Measurements from ENCODE around the gene GP1BA. TPM values are rescaled to one million over a fixed set of nuclear protein-coding genes. Genes with fewer than 3 reads are reported as not detected.

The GP1BA gene
- total and polyA plus RNA-seq, 2 donors, result 0.09 to 0.14 TPM

- Histone ChIP-seq H3K36me3 (ENCODE audit: control insufficient read depth in 2 of 2, insufficient read depth in 2 of 2, low read length in 1 of 2) (peaks cover 52 to 71% of the 10 kb centered on the region in 2 donors), H3K4me3 (ENCODE audit: low read length in 2 of 2) (peak overlapping the region; percentile 72 to 100), H3K4me1 (ENCODE audit: control insufficient read depth in 2 of 2, insufficient read depth in 2 of 2, low read length in 2 of 2) (peaks cover 43 to 60% of the 10 kb centered on the region in 2 donors), H3K27ac (ENCODE audit: low read depth in 1 of 2, low read length in 1 of 2) (peak overlapping the region; percentile 98 to 99), H3K9me3 (ENCODE audit: control insufficient read depth in 2 of 2, insufficient read depth in 1 of 2, low read length in 1 of 2) (no peaks in the 10 kb centered on the region), H3K27me3 (ENCODE audit: control insufficient read depth in 2 of 2, insufficient read depth in 1 of 2, low read length in 1 of 2) (no peaks in the 10 kb centered on the region)
- WGBS, result under 1% methylated on average over 29 of the region's 29 CpGs
- peak in 5 of 9 donors; percentile 47 to 74 (median 54) for DNase-seq (ENCODE audit: low read depth in 6 of 9, low spot score in 9 of 9)
These were observed 8.7 kb downstream of the GP1BA start for GRCh38 chr17:4940555-4941318.

DNA sequence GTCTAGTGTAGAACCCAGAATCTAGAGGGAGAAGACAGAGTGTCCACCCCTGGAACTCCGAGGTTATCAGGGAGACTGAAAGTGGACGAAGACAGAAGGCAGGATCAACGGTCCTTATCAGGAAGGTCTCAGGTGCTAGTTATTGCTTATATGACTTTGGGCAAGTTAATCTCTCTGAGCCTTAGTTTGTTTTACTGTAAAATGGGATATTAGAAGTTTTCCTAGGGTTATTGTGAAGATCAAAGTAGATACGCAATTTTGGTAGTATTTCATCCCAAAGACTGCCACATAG is 9.2 kb downstream of the GP1BA start:
- no peaks in the 10 kb centered on the region for H3K9me3 ChIP-seq (ENCODE audit: control insufficient read depth in 2 of 2, insufficient read depth in 1 of 2, low read length in 1 of 2)
- peak overlapping the region in 1 of 2 donors; percentile 99 for H3K27ac ChIP-seq (ENCODE audit: low read depth in 1 of 2, low read length in 1 of 2)
- WGBS, result 56% methylated on average over 4 of the region's 4 CpGs
- no peak for DNase-seq (ENCODE audit: low read depth in 6 of 9, low spot score in 9 of 9)
- H3K4me3 ChIP-seq (ENCODE audit: low read length in 2 of 2), result peak overlapping the region; percentile 72 to 100
- no peaks in the 10 kb centered on the region for H3K27me3 ChIP-seq (ENCODE audit: control insufficient read depth in 2 of 2, insufficient read depth in 1 of 2, low read length in 1 of 2)
- H3K36me3 ChIP-seq (ENCODE audit: control insufficient read depth in 2 of 2, insufficient read depth in 2 of 2, low read length in 1 of 2), result peaks cover 49 to 71% of the 10 kb centered on the region in 2 donors
- H3K4me1 ChIP-seq (ENCODE audit: control insufficient read depth in 2 of 2, insufficient read depth in 2 of 2, low read length in 2 of 2), result peaks cover 47 to 65% of the 10 kb centered on the region in 2 donors

- no peak for DNase-seq (ENCODE audit: low read depth in 6 of 9, low spot score in 9 of 9)
- Histone ChIP-seq H3K4me1 (ENCODE audit: control insufficient read depth in 2 of 2, insufficient read depth in 2 of 2, low read length in 2 of 2) (peaks cover 47 to 71% of the 10 kb centered on the region in 2 donors), H3K27me3 (ENCODE audit: control insufficient read depth in 2 of 2, insufficient read depth in 1 of 2, low read length in 1 of 2) (no peaks in the 10 kb centered on the region), H3K36me3 (ENCODE audit: control insufficient read depth in 2 of 2, insufficient read depth in 2 of 2, low read length in 1 of 2) (peaks cover 40 to 67% of the 10 kb centered on the region in 2 donors), H3K4me3 (ENCODE audit: low read length in 2 of 2) (no peak overlapping the region), H3K27ac (ENCODE audit: low read depth in 1 of 2, low read length in 1 of 2) (peak overlapping the region; percentile 15 to 99), H3K9me3 (ENCODE audit: control insufficient read depth in 2 of 2, insufficient read depth in 1 of 2, low read length in 1 of 2) (peaks cover 0 to 2% of the 10 kb centered on the region in 2 donors)
- WGBS, result 96% methylated on average over 13 of the region's 13 CpGs
These were observed 10.9 kb downstream of the GP1BA start for GRCh38 chr17:4942760-4943508.

DNA sequence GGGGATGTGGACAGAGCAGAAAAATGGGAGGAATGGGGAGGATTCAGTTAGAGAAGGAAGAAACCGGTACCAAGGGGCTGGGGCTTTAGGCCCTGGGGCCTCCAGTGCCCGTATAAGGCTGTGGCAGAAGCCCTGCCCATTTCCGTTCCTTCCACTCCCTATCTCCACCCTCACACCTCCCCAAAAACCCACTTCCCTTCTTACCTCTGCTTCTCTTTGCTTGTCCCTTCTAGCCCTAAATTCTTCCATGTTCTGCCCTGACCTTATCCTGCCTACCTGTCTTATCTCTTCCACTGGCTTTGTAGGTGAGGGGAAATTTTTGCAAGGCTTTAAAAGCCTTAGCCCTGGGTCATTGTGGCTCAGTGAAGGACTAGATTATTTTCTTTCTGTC is 12.1 kb downstream of the GP1BA start:
- Histone ChIP-seq H3K27me3 (ENCODE audit: control insufficient read depth in 2 of 2, insufficient read depth in 1 of 2, low read length in 1 of 2) (no peaks in the 10 kb centered on the region), H3K4me3 (ENCODE audit: low read length in 2 of 2) (peak overlapping the region; percentile 100), H3K36me3 (ENCODE audit: control insufficient read depth in 2 of 2, insufficient read depth in 2 of 2, low read length in 1 of 2) (peaks cover 35 to 61% of the 10 kb centered on the region in 2 donors), H3K4me1 (ENCODE audit: control insufficient read depth in 2 of 2, insufficient read depth in 2 of 2, low read length in 2 of 2) (peaks cover 38 to 62% of the 10 kb centered on the region in 2 donors), H3K9me3 (ENCODE audit: control insufficient read depth in 2 of 2, insufficient read depth in 1 of 2, low read length in 1 of 2) (peaks cover 0 to 5% of the 10 kb centered on the region in 2 donors), H3K27ac (ENCODE audit: low read depth in 1 of 2, low read length in 1 of 2) (peak overlapping the region; percentile 95 to 99)
- peak in 4 of 9 donors; percentile 55 to 80 (median 58) for DNase-seq (ENCODE audit: low read depth in 6 of 9, low spot score in 9 of 9)
- 0% methylated on average over 3 of the region's 3 CpGs for WGBS

- Histone ChIP-seq H3K27ac (ENCODE audit: low read depth in 1 of 2, low read length in 1 of 2) (peak overlapping the region; percentile 95 to 99), H3K27me3 (ENCODE audit: control insufficient read depth in 2 of 2, insufficient read depth in 1 of 2, low read length in 1 of 2) (no peaks in the 10 kb centered on the region), H3K4me3 (ENCODE audit: low read length in 2 of 2) (peak overlapping the region; percentile 100), H3K9me3 (ENCODE audit: control insufficient read depth in 2 of 2, insufficient read depth in 1 of 2, low read length in 1 of 2) (peaks cover 0 to 5% of the 10 kb centered on the region in 2 donors), H3K36me3 (ENCODE audit: control insufficient read depth in 2 of 2, insufficient read depth in 2 of 2, low read length in 1 of 2) (peaks cover 35 to 61% of the 10 kb centered on the region in 2 donors), H3K4me1 (ENCODE audit: control insufficient read depth in 2 of 2, insufficient read depth in 2 of 2, low read length in 2 of 2) (peaks cover 36 to 61% of the 10 kb centered on the region in 2 donors)
- 54% methylated on average over 8 of the region's 8 CpGs for WGBS
- DNase-seq (ENCODE audit: low read depth in 6 of 9, low spot score in 9 of 9), result no peak
These were observed 12.6 kb downstream of the GP1BA start for GRCh38 chr17:4944554-4945175.

GRCh38 chr17:4945176-4945943 is 13.3 kb downstream of the GP1BA start:
- Histone ChIP-seq H3K9me3 (ENCODE audit: control insufficient read depth in 2 of 2, insufficient read depth in 1 of 2, low read length in 1 of 2) (peaks cover 0 to 5% of the 10 kb centered on the region in 2 donors), H3K36me3 (ENCODE audit: control insufficient read depth in 2 of 2, insufficient read depth in 2 of 2, low read length in 1 of 2) (peaks cover 35 to 61% of the 10 kb centered on the region in 2 donors), H3K27me3 (ENCODE audit: control insufficient read depth in 2 of 2, insufficient read depth in 1 of 2, low read length in 1 of 2) (peaks cover 0 to 4% of the 10 kb centered on the region in 2 donors), H3K27ac (ENCODE audit: low read depth in 1 of 2, low read length in 1 of 2) (peak overlapping the region; percentile 95 to 99), H3K4me1 (ENCODE audit: control insufficient read depth in 2 of 2, insufficient read depth in 2 of 2, low read length in 2 of 2) (peaks cover 39 to 65% of the 10 kb centered on the region in 2 donors), H3K4me3 (ENCODE audit: low read length in 2 of 2) (peak overlapping the region; percentile 100)
- 72% methylated on average over 7 of the region's 7 CpGs for WGBS
- peak in 1 of 9 donors; percentile 56 for DNase-seq (ENCODE audit: low read depth in 6 of 9, low spot score in 9 of 9)

DNA sequence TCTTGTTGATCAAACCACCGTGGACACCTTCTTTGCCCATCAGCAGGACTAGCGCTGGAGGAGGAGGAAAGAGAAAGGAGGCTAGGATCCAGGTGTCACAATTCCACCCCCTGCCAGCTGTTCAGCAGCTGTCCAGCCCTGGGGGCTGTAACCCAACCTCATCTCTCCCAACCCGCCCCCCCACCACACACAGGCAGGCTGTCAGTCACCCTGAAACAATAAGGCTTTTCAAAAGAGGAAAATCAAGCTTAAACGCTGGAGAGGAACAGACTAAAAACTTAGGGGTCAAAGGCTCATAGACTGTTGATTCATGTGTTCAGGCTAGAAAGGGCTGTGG is 13.8 kb downstream of the GP1BA start:
- peaks cover 0 to 5% of the 10 kb centered on the region in 2 donors for H3K27me3 ChIP-seq (ENCODE audit: control insufficient read depth in 2 of 2, insufficient read depth in 1 of 2, low read length in 1 of 2)
- peaks cover 0 to 5% of the 10 kb centered on the region in 2 donors for H3K9me3 ChIP-seq (ENCODE audit: control insufficient read depth in 2 of 2, insufficient read depth in 1 of 2, low read length in 1 of 2)
- H3K27ac ChIP-seq (ENCODE audit: low read depth in 1 of 2, low read length in 1 of 2), result peak overlapping the region in 1 of 2 donors; percentile 99
- peak overlapping the region; percentile 100 for H3K4me3 ChIP-seq (ENCODE audit: low read length in 2 of 2)
- 65% methylated on average over 4 of the region's 4 CpGs for WGBS
- DNase-seq (ENCODE audit: low read depth in 6 of 9, low spot score in 9 of 9), result no peak
- H3K36me3 ChIP-seq (ENCODE audit: control insufficient read depth in 2 of 2, insufficient read depth in 2 of 2, low read length in 1 of 2), result peaks cover 35 to 61% of the 10 kb centered on the region in 2 donors
- H3K4me1 ChIP-seq (ENCODE audit: control insufficient read depth in 2 of 2, insufficient read depth in 2 of 2, low read length in 2 of 2), result peaks cover 42 to 69% of the 10 kb centered on the region in 2 donors

DNA sequence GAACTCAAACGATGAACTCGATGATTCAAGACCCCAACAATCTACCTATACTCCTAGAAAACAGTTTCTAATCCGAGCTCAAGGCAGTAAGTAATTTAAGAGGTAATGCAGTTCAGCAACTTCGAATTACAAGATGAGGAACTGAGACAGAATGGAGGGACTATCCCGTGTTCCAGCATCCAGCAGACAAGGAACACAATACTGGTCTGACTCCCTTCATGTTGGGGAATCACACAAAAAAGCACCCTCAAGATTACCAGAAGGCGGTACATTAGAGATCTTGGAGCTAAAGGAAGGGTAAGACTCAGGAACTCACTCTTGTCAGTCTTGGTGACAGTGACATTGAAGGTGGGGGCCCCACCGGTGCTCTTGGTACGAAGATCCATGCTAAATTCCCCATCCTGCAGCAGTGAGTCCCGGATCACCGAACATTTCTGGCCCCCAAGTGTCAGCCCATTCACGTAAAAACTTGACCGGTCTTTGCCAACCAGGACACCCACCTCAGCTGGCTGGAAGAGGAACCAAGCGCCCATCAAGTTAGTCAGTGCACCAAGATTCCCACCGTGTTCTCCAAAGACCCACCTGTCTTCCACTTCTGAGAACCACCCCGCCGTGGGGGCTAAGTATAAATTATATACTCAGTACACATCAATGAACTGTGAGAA is 14.4 kb downstream of the GP1BA start:
- WGBS, result 41% methylated on average over 16 of the region's 16 CpGs
- no peak for DNase-seq (ENCODE audit: low read depth in 6 of 9, low spot score in 9 of 9)
- Histone ChIP-seq H3K36me3 (ENCODE audit: control insufficient read depth in 2 of 2, insufficient read depth in 2 of 2, low read length in 1 of 2) (peaks cover 35 to 60% of the 10 kb centered on the region in 2 donors), H3K4me3 (ENCODE audit: low read length in 2 of 2) (peak overlapping the region; percentile 100), H3K4me1 (ENCODE audit: control insufficient read depth in 2 of 2, insufficient read depth in 2 of 2, low read length in 2 of 2) (peaks cover 44 to 69% of the 10 kb centered on the region in 2 donors), H3K27ac (ENCODE audit: low read depth in 1 of 2, low read length in 1 of 2) (peak overlapping the region; percentile 99 to 100), H3K27me3 (ENCODE audit: control insufficient read depth in 2 of 2, insufficient read depth in 1 of 2, low read length in 1 of 2) (peaks cover 0 to 5% of the 10 kb centered on the region in 2 donors), H3K9me3 (ENCODE audit: control insufficient read depth in 2 of 2, insufficient read depth in 1 of 2, low read length in 1 of 2) (peaks cover 0 to 5% of the 10 kb centered on the region in 2 donors)
